Measurements from ENCODE around the gene SHISA8.
A peak's percentile ranks its signal among the peaks of the same experiment; 100 is the strongest.

Gene SHISA8

DNA sequence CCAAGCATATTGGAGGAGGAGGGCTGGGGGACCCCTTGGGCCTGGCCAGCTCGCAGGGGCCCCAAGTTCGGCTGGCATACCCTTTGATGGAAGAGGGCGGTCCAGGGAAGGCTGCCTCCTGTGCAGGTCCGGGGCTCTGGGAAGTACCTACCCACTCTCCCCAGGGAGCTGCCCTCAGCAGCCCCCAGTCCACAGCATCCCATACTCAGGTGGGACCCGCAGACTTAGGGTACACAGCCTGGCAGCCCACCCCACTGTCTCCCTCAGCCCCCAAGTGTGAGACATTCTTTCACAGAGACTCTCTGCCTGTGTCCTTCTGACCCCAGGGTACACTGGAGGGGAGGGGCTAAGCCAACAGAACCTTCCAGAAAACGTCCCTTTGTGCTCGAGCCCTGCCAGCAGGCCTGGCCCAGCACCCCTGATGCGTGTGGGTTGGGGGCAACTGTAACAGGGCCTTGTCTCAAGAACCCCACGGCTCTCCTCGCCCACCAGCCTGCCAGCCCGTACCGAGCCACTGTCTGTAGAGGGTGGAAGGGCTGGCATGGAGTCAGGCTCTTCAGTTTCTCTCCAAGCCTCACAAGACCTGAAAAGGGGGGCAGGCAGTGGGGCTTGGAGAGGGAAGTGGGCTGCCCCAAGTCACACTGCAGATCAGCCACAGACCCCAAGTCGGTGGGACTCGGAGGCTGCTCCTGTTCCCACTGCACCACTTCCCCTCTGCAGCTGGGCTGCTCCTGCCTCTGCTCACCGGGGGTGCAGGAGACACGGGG lies 18.7 kb upstream of the SHISA8 start:
- DNase-seq: no peak

GRCh38 chr22:41932353-41932752 lies 17.5 kb upstream of the SHISA8 start:
- no peak for DNase-seq

GRCh38 chr22:41931701-41932269 lies 16.9 kb upstream of the SHISA8 start:
- no peak for DNase-seq

GRCh38 chr22:41929418-41929810 lies 14.5 kb upstream of the SHISA8 start:
- no peak for DNase-seq

- DNase-seq: no peak
Observed at GRCh38 chr22:41928593-41929417, 13.9 kb upstream of the SHISA8 start.

DNA sequence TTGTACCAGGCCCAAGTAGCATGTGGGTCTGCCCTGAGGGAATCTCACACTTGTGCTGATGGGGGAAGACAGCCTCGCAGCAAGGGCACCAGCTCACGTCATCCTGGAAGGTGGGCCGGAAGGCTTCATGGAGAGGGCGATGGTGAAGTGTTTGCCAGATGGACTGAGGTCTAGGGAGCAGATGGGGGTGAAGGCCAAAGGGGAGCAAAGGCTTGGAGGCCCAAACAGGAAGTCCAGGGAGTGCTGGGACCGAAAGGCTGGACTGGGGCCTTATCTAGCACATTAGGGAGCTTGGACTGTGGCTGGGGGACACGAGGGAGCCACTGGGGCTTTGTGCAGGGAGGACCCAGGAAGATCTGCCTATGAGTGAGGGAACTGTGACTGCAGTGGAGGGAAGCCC lies 12.9 kb upstream of the SHISA8 start:
- DNase-seq: no peak

DNA sequence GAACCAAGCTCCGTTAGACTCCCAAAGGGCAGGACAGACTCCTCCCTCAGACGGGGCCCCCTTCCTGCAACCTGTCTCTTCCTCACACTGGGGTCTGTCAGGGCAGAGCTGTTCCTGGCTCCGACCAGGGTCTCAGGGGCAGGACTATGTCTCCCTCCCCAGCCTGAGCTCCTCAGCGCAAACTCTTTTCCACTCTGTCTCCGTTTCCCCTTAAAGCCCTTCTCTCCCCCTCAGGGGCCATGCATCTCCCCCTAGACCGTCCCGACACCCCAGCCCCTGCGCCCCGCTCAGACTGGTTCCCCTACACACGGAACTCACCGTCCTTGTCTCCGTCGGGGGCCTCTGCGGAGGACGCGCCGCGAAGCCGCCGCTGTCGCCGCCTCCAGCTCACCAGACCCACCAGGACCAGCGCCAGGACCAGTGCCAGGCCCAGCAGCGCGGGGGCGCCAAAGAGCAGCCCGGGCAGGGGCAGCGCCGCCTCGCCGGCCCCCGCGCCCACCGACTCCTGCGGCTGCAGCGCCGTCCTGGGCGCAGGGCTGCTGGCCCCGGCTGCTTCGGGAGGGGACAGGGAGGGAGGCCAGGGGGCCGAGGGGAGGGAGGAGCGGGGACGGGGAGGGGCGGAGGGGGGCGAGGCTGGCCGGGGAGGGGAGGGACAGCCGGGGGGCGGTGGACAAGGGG lies 11.0 kb upstream of the SHISA8 start:
- peak; percentile 11 for DNase-seq

GRCh38 chr22:41923595-41924276 lies 8.9 kb upstream of the SHISA8 start:
- DNase-seq: no peak

DNA sequence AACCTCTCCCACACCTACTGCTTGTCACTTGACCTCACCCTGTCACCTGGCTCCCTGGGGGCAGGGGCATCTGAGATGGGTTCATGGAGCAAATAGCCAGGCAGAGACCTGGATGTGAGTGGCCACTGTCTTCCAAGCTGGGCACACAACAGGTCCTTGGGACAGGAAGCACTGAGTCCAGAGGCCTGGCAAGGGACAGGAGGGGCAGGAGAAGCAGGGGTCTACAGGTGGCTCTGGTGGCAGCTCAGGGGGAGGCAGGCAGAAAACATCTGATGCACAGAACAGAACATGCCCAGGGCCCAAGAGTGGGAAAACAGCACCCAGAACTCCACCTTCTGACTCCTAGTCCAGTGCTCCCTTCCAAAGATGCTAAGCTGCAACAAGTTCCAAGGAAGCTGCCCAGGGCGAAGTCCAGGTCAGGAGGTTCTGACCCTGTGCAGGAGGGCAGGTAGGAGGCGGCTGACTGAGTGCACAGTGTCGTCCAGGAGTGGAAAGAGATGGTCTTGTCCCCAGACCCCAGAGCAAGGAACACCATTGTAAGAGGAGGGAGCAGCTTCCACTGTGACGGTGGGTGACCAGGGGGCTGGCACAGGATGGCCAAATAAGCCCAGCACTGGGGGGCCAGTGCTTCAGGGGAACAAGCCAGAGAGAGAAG lies 8.2 kb upstream of the SHISA8 start:
- DNase-seq: no peak

- DNase-seq: no peak
Observed at GRCh38 chr22:41922328-41922727, 7.5 kb upstream of the SHISA8 start.

DNA sequence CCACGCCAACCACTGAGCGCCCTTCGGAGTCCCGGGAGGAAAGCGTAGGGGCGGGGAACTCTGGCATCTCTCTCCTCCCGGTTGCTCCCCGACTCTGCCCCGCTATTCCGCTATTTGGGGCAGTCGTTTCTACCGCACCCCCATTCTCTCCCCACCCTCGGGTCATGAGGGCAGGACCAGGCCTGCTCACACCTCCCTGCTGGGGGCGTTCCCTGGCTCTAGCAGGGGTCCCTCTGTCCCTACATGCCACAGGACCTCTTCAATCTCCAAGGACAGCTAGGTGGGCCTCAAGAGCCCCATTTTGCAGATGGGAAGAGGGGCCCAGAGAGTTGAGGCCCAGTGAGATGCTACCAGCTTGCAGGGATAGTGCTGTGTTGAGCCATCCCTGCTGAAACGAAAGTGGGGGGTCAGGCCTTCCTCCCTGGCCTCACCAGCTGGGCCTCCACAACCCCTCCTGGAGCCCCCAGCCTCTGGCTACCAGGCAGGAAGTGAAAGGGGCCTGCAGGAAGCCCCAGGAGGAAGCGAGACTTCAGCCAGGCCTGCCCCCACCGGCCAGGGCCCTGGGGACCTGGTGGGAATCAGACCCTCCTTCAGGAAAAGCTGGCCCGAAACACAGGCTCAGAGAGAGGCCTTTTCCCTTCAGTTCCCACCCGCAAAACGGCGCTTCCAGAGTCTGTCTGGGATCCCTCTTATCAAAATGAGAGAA lies 5.5 kb upstream of the SHISA8 start:
- DNase-seq: no peak

GRCh38 chr22:41919357-41920224 lies 4.7 kb upstream of the SHISA8 start:
- DNase-seq: no peak

- no peak for DNase-seq
Observed at GRCh38 chr22:41917903-41918791, 3.3 kb upstream of the SHISA8 start.

GRCh38 chr22:41917375-41917902 lies 2.6 kb upstream of the SHISA8 start:
- DNase-seq: no peak

DNA sequence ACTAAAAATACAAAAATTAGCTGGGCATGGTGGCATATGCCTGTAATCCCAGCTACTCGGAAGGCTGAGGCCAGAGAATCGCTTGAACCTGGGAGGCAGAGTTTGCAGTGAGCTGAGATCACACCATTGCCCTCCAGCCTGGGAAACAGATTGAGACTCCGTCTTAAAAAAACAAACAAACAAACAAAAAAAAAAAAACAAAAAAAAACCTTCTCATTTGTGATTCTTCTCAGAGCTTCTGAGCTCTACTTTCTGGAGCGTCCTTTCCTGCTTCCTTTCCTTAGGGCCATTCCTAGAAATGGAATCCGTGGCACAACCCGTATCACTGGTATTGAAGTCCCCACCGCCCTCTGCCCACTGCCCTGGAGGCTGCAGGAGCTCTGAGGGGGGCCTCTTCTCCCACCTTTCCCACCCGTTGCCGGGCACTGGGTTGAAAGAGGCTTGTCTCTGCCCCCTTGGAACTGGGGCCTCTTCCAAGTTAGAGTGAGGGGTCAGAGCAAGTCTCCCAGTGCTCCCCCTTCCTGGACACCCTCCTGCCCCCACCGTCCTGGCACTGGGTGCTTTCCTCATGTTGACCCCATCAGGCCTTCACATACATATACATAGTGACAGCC lies 2.0 kb upstream of the SHISA8 start:
- no peak for DNase-seq

GRCh38 chr22:41915786-41916493 lies 1.1 kb upstream of the SHISA8 start:
- no peak for DNase-seq

- DNase-seq: no peak
Observed at GRCh38 chr22:41914611-41915034, 251 bp downstream of the SHISA8 start.
